GM21576 (cell line): ENCODE results near the gene LRRC14B.

ENCODE experiments used
- ATAC-seq: cut with Tn5 transposase; IDR thresholded peaks from one replicate; pipeline ENCODE4 v1.9.1; 2021; ENCODE audit warnings: mild to moderate bottlenecking, moderate library complexity; ENCODE audit not compliant: unreplicated experiment

LRRC14B gene

DNA sequence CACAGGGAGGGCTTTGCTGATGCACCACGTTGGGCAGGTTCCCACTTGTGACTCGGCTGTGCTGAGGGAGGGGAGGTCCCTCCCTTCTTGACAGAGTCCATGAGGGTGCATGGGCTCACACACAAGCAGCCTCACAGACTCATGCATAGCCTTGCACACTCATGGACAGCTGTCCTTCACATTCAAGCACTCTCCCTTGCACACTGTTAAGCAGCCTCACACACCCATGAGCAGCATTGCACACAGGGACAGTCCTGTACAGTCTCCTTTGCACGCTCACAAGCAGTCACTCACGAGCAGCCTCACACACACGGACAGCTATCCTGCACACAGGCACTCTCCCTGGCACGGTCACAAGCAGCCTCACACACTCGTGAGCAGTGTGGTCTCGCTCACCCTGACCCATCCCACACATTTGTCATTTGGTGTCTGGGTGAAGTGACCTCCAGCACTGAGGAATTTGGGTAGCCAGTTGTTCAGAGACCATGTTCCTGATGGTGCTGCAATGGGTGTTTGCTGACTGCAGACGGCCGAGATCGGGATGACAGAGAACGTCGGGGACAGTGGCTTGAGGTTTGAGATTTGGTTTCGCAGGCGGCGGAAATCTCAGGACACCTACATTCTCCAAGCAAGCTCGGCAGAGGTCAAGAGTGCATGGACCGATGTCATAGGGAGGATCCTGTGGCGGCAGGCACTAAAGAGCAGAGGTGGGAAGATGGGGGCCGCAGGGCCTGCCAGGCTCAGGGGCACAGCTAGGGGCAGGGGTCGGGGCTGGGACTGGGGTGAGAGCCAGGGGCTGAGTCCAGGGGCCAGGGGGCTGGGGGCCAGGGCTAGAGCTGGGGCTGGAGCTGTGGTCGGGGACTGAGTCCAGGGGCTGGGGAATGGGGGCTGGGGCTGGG lies 17.7 kb upstream of the LRRC14B start:
- ATAC-seq: no peak

GRCh38 chr5:174291-174600 lies 17.0 kb upstream of the LRRC14B start:
- ATAC-seq: no peak

- ATAC-seq: no peak
Measured at GRCh38 chr5:174876-175465, 16.3 kb upstream of the LRRC14B start.

DNA sequence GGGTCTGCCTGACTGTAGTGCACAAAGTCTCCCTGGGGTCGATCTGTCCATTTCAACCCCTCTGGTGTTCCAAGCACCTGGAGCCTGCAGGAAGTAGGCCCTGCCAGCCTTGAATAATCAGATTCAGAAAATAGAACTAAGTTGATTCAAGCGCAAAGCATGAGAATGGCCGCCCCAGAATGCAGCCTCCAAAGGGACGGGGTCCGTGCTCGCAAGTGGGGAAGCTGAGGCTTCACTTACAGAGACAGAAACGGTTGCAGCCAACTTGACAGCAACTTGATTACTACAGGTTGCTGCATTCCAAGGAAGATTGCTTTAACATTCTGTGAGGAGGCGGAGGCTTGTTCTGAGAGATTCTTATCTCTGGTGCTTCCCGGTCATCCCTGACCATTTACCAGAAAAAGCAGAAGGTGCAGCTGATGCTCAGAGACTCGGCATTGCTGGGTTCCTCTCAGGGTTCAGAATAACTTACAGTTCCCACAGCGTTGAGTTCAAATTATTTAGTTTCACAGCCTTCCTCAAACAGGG lies 14.9 kb upstream of the LRRC14B start:
- no peak for ATAC-seq

DNA sequence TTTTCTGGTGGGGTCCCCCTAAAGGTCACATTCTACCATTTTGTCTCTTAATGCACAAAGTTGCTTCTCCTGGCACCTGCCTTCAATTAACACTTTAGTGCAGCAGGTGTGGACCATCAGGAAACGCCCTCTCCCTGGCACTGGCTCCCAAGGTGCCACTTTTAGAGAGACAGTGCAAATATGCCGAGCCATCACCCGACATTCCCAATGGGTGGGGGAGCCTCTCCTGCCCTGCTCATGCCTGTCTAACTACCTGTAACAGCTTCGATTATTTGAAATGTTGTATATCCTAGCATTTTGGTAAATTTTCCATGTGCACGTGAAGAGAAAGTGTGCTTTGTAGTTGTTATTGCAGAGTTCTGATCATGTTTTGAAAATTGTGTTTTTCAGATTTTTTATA lies 13.2 kb upstream of the LRRC14B start:
- no peak for ATAC-seq

GRCh38 chr5:179401-179800 lies 11.9 kb upstream of the LRRC14B start:
- ATAC-seq: no peak

DNA sequence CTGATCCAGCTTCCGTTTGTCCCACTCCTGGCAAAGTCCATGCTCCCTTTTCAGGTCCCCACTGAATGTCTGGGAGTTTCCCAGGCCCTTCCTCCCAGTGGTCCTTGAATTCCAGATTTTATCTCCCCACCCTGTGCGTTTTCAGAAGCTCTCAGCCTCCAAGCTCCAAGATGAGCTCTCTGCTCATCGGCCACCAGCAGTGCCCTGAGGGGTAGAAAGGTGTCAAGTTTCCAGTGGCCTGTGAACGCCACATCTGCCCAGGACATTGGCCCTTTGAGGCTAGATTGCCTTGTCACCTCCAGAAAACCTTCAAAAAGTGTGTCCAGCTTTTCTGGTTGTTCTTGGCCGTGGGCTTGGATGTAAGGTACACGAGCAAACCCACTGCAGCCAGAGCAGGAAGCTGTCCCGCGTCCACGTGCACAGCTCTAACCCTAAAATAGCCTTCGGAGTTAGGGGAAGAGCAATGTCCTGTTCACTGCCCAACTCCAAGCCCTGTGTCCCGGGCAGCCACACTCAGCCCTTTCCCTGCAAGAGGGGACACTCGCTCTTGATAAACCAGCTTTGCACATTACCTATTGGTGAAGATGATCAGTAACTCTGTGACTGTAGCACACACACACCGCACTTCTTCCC lies 10.9 kb upstream of the LRRC14B start:
- no peak for ATAC-seq

- no peak for ATAC-seq
Measured at GRCh38 chr5:181160-181559, 10.1 kb upstream of the LRRC14B start.

GRCh38 chr5:181566-181965 lies 9.7 kb upstream of the LRRC14B start:
- ATAC-seq: no peak

GRCh38 chr5:182126-182525 lies 9.2 kb upstream of the LRRC14B start:
- ATAC-seq: no peak

GRCh38 chr5:184471-184870 lies 6.8 kb upstream of the LRRC14B start:
- no peak for ATAC-seq

DNA sequence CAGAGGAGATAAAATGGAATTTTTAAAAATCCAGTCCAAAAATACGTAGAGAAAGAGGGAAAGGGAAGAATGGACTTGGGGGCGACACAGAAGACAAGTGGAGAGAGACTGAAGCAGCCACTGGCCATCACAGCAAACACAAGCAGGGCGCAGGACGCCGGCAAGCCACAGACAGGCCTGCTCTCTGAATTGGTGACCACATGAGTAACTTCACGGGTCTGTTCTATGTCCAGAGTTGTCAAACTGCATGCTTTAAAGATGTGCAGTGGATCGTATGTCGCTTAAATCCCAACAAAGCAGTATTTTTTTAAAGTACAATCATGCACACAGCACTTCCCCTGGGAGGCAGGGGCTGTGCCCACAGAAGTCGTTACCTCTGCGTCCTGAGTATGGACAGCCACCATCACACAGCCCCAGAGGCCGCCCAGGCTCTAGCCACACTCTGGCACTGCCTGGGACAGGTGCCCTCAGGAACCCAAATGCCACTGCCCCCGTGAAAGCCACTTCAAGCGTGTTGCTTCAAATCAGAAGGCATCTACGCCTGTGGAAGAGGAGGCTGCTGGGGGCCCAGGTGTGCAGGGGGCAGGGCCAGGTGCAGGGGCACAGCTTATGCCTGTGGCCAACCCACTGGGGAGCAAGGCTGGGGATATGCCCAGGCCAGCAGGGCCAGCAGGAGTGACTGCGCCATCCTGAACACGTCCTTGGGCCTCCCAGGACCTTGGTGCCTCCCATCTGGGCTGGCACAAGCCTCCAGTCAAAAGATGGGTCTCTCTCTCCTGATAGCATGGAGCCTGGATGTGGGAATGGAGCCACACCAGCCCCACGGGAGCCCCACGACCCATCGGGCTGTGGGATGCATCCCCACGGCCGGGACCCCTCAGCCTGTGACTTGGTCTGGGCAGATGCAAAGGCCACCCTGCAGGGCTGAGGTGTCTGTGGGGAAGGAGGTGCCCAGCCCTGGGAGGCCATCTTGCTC lies 5.9 kb upstream of the LRRC14B start:
- ATAC-seq: no peak

- ATAC-seq: no peak
Measured at GRCh38 chr5:186091-187041, 4.9 kb upstream of the LRRC14B start.

DNA sequence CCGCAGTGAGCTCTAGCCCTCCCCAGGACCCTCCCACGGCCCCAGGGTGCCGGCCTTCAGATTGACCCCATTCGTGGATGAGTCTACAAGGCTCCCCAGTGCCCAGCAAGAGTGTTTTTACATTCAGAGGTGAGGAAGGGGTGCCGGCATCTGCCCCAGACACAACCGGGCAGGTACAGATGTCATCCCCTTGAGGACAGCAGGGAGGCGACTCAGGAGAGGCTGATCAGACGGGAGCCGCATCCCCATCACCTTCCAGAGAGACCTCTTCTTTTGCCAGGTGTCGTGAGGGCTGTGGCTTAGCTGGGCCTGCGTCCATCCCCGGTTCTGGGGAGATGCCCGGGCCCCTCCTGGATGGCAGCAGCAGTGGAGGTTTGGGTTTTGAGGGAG lies 4.3 kb upstream of the LRRC14B start:
- ATAC-seq: no peak

DNA sequence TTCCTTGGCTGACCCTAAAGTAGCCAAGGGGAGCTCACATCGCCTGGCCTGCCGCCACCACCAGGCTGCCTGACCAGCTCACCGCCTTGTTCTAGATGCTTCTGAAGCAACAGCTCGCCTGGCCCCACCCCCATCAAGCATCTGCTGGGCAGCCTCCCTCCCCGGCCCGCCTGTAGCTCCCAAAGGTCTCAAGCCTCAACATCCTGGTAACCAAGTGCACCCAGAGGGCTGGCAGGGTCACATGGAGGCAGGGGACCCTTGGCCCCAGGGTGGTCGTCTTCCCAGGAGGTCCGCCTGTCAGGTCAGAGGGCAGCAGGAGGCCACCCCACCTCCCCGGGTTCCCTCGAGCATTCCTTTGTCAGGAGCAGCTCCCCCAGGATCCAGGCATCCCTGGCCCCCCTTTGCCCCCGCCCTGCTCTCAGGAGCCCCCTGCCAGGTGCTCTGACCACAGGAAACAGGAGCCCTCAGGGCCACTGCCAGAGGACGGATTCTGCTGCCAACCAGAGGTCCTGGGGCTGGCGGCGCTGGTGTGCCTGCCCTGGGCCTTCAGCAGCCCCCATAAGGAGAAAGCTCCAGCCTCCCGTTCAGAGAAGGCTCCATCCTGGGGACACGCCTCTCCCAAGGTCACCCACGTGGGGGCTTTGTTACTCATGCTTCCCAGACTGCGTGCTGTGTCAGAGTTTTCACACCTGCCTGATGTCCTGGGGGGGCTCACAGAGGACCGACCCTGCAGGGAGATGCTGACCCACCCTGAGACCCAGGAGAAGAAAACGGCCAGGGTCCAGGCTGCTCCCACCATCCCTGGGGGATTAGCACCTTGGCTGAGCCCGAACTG lies 3.5 kb upstream of the LRRC14B start:
- ATAC-seq: no peak

GRCh38 chr5:188488-189481 lies 2.5 kb upstream of the LRRC14B start:
- peak; percentile 68 for ATAC-seq

DNA sequence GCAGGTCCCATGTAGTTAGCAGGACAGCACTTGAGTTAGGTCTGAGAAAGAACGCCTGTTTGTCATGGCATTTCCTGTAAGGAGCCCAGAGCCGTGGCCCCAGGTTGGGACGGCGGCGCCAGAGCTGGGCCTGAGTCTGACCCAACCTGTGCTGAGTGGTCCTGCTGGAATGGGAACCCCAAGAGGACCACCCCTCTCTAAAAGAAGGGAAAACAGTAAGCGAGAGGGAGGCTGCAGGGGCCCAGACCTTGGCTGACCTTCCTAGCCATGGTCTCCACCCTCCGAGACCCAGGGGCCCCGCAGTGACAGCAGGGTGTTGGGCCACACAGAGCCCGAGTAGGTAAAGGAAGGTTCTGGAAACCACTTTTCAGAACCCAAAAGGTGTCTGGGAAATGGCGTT lies 1.8 kb upstream of the LRRC14B start:
- no peak for ATAC-seq

DNA sequence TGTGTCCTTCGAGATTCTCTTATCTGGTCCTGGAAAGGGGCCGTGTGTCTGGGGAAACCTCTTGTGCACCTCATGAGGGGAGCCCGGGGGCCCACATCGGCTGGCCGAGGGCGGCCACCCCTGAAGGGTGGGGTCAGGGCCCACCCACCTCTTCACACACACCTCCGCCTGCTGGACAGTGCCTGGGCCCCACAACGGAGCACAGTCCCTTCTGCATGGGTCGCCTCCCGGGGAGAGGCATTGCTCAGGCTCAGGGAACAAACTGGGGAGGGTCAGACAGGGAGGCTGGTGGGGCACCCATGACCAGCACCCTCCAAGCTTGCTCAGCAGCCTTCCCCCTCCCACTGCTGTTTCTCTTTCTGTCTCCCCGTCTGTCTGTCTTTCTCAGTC lies 1.3 kb upstream of the LRRC14B start:
- ATAC-seq: no peak
